HL-60/S4 (cell line): ENCODE data around the gene USP10.

Experiments
- in situ Hi-C: fragments of 300-500 bp; cut with MboI; formaldehyde crosslinking; loops from 2 replicates; pipeline ENCODE4 v1.14.3; 2022; ENCODE audit warnings: low sequenced_read_pairs

USP10 gene

GRCh38 chr16:84795329-84796053 is 95.7 kb downstream of the USP10 start:
- in situ Hi-C loops, result no loop called here

GRCh38 chr16:84800158-84800978 is 100.6 kb downstream of the USP10 start:
- in situ Hi-C loops, result no loop called here

DNA sequence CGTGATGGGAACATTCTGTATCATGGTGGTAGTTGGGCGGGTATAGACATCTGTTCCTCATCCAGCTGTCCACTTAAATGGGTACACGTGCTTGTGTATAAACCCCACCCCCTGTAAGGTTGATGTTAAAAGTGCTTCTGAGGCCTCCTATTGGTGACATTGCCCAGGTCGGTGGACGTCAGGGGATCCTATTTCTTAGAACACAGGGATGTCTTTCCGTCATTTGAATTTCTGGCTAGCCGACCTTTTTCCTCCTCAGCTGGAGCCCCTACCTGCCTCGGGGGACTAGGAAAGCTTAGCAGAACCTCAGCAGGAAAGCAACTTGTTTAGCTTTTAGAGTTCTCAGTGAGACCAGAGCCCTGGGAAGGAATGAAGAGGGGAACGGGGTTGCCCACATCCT is 103.3 kb downstream of the USP10 start:
- in situ Hi-C loops, result no loop called here

- in situ Hi-C loops, result no loop called here
Measured at GRCh38 chr16:84804326-84804725, 104.5 kb downstream of the USP10 start.

DNA sequence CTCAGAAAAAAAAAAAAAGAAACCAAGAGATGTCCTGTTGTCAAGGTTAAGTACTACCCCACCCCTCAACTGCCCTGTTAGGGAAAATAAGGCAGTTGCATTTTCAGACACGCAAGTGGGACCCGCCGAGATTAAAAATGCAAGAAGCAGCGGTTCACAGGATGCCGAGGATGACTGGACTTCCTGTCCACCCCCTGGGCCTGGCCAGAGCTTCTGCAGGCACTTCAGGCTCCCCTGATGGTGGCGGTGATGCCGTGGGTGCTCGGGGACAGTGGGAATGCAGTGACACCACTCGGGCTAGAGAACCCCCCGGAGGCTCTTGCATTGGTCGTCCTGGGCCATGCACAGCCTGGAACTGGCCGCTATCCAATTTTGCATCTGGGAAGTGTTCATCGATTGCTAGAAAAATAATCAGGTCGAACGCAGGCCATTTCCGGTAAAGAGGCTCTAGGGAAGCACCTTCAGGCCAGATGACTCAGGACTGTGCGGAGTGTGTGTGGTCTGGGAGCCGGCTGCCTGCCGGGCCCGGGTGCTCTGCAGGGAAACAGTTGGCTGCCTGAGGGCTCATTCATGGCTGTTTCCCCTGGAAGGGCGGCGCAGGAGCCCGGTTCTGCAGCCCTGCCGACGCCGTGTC is 106.6 kb downstream of the USP10 start:
- in situ Hi-C loops, result no loop called here

DNA sequence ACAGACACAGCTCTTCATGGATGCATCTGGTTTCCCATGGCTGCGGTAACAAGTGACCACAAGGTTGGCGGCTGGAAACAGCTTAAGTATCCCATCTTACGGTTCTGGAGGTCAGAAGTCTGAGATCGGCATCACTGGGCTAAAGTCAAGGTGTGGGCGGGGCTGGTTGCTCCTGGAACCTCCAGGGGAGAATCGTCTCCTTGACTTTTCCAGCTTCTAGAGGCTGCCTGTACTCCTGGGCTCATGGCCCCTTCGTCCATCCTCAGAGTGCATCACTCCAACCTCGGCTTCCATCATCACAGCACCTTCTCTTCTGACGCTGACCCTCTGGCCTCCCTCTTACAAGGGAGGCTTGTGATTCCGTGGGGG is 107.1 kb downstream of the USP10 start:
- in situ Hi-C loops, result no loop called here

DNA sequence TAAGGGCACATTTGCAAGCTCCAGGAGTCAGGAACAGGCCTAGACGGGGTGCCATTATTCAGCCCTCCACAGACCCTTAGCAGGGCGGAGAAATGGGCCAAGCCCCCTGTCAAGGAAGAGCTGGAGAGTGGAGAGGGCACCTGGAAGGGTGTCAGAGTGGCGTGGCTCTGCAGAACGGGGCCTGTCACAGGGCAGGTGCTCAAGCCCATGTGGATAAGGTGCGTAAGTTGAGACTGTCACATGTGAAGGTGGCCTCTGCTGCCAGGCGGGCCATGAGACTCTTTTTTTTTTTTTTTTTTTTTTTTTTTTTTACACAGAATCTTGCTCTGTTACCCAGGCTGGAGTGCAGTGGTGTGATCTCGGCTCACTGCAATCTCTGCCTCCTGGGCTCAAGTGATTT is 108.0 kb downstream of the USP10 start:
- in situ Hi-C loops, result no loop called here

GRCh38 chr16:84808826-84809225 is 109.0 kb downstream of the USP10 start:
- in situ Hi-C loops, result no loop called here

DNA sequence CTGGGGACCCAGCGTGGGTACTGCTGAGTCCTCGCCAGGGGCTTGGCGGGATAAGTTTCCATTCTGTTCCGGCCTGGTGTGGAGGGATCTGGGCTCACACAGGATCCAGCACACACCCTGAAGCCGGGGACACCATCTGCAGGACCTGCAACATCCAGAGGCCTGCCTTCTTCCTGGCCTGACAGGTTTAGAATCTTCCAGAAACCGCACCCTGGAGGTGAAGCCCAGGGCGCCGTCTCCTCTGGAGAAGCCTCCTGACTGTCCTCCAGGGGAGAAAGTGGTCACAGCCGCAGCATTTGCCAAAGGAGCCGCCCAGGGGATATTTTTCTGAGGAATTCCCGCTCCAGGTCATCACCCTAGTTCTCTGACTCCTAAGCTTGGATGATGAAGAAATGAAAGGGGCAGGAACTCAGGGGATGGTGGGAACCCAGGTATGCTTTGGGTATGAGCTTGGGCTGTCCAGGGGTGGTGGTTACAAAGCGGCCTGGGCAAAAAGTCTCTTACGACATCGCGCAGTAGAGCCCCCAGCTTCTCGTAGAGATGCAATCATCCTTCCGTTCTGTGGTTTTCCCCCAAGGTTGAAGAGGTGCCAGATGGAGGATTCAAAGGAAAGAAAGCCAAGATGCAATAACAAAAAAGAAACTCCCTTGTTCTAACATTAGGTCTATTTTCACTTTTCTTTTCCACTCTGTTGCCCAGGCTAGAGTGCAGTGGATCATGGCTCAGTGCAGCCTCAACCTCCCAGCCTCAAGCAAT is 110.9 kb downstream of the USP10 start:
- in situ Hi-C loops, result no loop called here

DNA sequence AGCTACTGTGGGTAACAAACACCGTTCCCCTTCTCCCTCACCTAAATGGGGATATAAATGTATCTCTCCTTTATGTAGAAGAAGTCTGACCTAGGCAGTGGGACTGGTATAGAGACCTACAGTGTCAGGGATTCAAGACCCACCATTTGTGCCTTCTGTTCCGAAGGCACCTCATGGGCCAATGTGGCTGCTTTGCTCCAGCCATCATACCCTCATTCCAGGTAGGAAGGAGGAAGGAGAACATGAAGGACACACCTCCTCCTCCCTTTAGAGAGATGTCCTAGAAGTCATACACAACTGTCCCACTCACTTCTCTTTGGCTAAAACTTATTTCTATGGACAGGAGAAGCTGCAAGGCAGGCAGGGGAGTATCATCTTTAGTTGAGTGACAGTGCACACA is 111.7 kb downstream of the USP10 start:
- in situ Hi-C loops, result no loop called here

- in situ Hi-C loops, result no loop called here
Measured at GRCh38 chr16:84813141-84813934, 113.5 kb downstream of the USP10 start.

DNA sequence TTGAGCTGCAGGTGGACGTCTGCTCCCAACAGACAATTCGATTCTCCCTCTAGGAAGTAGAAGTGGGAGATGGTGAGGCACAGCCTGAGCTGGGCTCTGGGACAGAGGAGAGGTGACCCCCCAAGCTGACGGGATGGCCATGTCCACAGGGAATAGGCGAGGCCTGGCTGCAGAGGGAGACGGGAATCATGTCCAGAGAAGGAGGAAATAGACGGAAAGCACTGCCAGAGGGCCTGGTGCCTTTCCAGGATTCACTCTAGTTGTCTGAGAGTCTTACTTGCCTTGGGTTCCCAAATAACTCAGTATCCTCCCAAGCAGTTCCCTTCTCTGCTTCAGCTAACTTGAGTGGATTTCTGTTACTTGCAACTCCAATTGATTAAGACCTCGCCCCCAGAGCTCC is 115.7 kb downstream of the USP10 start:
- in situ Hi-C loops, result no loop called here

- in situ Hi-C loops, result no loop called here
Measured at GRCh38 chr16:84816023-84816422, 116.2 kb downstream of the USP10 start.

DNA sequence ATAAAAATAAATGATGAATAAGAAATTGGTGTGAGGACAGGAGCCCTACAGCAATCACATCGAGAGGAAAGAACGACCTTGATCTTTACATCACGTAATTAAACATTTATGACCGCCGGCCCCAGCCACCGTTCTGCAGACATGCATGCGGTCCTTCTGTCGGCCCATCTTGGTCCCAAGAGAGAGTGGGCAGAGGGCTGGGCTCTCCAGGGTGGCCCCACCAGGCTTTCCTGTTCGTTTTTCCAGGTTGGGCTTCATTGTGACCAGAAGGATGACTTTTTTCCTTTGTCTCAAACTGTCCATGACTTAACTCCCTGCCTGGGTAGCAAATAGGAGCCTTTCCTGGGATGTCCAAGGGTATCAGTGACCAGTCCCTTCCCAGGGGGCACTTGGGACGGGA is 116.7 kb downstream of the USP10 start:
- in situ Hi-C loops, result no loop called here

- in situ Hi-C loops, result no loop called here
Measured at GRCh38 chr16:84817206-84817605, 117.4 kb downstream of the USP10 start.

DNA sequence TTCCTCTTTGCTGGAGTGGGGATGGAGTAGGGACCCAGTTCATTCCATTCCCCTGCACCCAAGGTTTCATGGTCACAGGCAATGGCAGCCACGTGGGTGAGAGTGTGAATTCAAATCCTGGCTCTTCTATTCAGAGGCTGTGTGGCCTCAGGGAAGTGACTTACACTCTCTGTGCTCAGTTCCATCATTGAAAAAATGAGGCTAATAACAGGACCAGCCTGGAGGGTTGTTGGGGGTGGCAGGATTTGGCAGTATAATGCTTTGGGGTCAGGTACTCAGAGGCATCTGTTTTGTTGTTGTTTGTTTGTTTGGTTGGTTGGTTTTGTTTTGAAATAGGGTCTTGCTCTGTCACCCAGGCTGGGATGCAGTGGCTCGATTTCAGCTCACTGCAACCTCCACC is 117.8 kb downstream of the USP10 start:
- in situ Hi-C loops, result no loop called here

GRCh38 chr16:84818133-84818532 is 118.3 kb downstream of the USP10 start:
- in situ Hi-C loops, result no loop called here

DNA sequence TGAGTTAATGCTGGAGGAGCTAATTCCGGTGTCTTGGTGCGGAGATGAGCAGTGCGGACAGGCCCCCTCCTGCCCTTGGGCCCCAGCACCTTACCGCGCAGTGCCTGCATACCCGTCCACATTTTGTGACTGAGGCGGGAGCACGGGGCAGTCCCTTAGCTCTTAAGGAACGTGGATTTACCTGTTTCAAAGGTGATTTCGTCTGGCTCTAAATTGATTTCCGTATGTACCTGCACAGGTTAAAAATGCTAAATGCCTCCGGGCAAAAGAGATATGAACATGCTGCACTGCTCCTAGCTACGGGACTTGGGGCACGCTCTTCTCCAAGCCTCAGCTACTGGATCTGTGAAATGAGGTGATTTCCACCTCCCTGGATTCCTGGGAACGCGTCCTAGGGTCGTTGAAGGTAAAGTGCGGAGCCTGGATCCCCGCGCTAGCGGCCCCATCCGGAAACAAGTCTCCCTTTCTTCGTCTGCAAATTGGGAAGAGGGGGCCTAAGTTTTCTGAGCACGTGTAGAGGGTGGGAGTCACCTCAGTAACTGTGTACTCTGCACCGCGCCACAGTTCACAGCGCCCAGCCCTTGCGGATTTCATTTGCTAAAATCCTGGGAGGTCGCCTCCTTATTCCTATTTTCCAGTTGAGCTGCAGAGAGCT is 119.3 kb downstream of the USP10 start:
- in situ Hi-C loops, result no loop called here

DNA sequence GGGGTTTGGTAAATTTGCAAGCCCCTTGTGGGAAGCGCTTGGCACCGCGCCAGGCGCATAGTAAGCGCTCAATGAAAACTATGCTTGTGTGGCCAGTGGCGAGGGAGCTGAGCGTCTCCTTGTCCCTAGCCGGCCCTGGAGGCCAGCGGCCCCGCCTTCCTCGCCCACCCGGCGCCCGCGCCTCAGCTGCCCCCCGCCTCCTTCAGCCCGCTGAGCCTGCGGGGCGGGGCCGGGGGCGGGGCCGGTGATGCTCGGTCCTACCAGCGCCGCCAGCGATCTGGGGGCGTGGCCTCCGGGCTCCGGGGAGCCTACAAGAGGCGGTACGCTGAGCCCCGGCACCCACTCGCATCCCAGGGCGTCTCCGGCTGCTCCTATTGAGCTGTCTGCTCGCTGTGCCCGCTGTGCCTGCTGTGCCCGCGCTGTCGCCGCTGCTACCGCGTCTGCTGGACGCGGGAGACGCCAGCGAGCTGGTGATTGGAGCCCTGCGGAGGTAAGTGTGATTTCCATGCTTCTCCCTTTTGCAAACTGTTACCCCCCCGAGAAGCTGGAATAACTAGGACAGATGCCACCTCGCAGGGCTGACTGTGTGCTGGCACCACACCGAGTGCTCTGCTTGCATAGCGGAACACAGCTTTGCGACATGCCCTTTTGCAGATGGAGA is 120.0 kb downstream of the USP10 start, which contains the start of gene CRISPLD2:
Gene CRISPLD2, plus strand, starts transcription at position 342 of the 661 bp plus-strand sequence. CDS start 18,511 bp downstream, outside the sequence.
- in situ Hi-C loops, result no loop called here
